Midbrain (tissue), 1 donor: ENCODE data around the gene CLCN6.

Experiments used
- DNase-seq: peaks from one replicate; lab custom pipeline; 2025; lab: John Stamatoyannopoulos, UW

Gene CLCN6

GRCh38 chr1:11828511-11828910, 22.5 kb downstream of the CLCN6 start:
- DNase-seq = no peak

- DNase-seq = no peak
Measured at GRCh38 chr1:11831945-11832725, 26.1 kb downstream of the CLCN6 start.

GRCh38 chr1:11833497-11833896, 27.5 kb downstream of the CLCN6 start:
- DNase-seq = no peak

- DNase-seq = no peak
Measured at GRCh38 chr1:11833900-11834299, 27.9 kb downstream of the CLCN6 start.

- no peak for DNase-seq
Measured at GRCh38 chr1:11835441-11836225, 29.6 kb downstream of the CLCN6 start.

- DNase-seq = no peak
Measured at GRCh38 chr1:11836955-11837766, 31.2 kb downstream of the CLCN6 start.

GRCh38 chr1:11837767-11838348, 31.9 kb downstream of the CLCN6 start:
- DNase-seq = no peak

GRCh38 chr1:11838349-11839272, 32.6 kb downstream of the CLCN6 start:
- DNase-seq = peak; percentile 63

GRCh38 chr1:11839727-11840705, 34.0 kb downstream of the CLCN6 start:
- no peak for DNase-seq

GRCh38 chr1:11841245-11842153, 35.5 kb downstream of the CLCN6 start:
- no peak for DNase-seq

GRCh38 chr1:11842154-11843041, 36.4 kb downstream of the CLCN6 start:
- DNase-seq = no peak

- DNase-seq = no peak
Measured at GRCh38 chr1:11845641-11846335, 39.8 kb downstream of the CLCN6 start.

GRCh38 chr1:11847667-11848372, 41.8 kb downstream of the CLCN6 start, which contains the start of gene NPPA:
Gene NPPA, minus strand, starts transcription at chr1:11847783. Its CDS starts 99 bp downstream, at chr1:11847684.
- no peak for DNase-seq

- no peak for DNase-seq
Measured at GRCh38 chr1:11848373-11848700, 42.3 kb downstream of the CLCN6 start.

- DNase-seq = no peak
Measured at GRCh38 chr1:11850156-11850555, 44.2 kb downstream of the CLCN6 start.

GRCh38 chr1:11851180-11851579, 45.2 kb downstream of the CLCN6 start:
- DNase-seq = no peak
